ENCODE measurements around the gene RBMS3.

RBMS3 gene

DNA sequence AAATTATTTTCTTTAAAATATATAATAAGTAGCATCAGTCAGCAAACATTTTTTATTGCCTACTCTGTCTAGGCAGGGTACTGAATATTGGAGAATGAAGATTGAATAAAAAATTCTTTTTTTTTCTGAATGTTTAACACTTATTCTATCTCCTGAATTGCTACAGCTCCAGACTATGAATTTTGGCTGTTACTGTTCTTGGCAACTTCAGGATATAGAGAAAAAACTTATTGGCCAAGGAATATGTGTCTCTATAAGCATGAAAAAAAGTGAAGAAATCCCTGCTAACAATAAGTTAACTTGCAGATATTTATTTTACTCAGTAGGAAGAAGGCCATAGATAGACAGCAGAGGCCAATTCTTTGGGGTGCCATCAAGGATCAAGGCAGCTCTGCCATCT is 309.6 kb downstream of the RBMS3 start:
- DNase-seq, result no peak

DNA sequence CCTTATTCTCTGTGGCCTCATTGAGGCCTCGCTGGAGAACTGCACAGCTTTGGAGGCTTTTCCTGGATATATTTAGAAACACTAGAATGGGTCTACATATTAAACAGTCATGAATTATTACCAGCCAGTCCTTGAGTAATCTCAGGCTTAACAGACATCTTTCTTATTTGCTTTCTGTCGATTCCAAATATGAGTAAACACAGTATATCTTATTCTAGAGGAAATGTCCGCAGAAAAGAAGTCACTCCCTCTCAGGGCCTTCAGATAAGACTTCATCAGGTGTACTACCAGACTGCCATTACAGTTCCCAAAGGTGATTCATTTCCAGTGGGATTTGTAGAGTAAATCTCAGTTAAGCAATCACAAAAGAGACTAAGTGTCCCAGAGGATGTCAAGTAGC is 310.7 kb downstream of the RBMS3 start:
- no peak for DNase-seq

DNA sequence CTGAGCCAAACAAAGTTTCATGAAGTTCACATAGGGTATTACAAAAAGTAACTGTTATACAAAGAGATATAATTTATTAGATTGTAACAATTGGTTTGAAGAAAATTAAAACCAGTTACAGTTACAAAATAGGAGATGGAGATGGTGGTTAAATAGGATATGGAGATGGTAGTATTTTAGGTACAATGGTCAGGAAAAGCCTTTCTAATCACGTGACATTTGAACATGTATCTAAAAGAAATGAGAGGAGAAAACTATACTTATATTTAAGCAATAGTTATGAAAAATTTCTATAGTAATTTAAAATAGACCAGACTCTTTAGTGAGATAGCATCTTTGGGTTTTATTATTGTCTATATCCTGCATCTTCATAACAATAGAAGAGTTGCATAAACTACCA is 312.9 kb downstream of the RBMS3 start:
- DNase-seq, result no peak

DNA sequence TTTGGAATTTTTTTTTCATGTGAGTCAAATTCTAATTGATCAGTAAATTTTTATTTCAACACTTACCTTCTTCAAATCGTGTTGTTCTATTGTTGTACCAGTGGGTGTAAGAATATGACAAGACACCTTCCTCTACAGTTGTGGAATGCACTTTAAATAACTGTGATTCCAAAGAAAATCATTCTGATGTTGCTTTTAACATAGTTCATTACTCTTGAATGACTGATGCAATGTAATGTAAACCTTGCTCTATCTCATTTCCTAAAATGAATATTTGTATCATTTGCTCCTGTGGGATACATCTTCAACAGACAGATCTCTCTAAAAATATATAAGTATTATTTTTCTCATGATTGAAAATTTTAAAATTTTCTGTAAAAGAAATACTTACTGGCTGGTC is 313.4 kb downstream of the RBMS3 start:
- no peak for DNase-seq

DNA sequence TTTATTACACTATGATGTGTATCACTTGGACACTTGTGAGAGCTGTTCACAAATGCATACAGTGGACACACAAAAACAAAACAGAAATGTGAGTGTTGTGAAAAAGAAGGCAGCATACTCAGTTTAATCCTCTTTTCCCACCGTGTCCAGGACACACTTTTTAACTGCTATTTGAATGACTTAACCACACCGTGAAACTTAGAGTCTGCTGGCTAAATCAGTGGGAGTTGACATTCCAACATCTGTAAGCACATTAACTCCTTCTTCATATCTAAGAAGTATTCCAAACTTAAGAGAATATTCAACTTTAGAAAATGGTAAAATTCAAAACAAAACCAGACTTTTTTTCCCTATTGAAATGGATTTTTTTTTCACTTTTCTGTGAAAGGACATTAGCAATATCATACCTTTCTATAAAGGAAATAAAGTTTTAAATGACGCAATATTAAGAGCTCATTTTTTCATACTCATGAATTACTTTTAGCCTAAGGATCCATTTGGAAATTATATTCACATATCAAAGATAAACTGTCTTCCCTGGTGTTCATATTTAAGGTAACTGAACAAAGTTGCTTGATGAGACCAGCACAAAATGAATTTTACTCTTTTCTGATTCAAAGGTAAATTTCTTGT is 316.6 kb downstream of the RBMS3 start:
- DNase-seq, result no peak

DNA sequence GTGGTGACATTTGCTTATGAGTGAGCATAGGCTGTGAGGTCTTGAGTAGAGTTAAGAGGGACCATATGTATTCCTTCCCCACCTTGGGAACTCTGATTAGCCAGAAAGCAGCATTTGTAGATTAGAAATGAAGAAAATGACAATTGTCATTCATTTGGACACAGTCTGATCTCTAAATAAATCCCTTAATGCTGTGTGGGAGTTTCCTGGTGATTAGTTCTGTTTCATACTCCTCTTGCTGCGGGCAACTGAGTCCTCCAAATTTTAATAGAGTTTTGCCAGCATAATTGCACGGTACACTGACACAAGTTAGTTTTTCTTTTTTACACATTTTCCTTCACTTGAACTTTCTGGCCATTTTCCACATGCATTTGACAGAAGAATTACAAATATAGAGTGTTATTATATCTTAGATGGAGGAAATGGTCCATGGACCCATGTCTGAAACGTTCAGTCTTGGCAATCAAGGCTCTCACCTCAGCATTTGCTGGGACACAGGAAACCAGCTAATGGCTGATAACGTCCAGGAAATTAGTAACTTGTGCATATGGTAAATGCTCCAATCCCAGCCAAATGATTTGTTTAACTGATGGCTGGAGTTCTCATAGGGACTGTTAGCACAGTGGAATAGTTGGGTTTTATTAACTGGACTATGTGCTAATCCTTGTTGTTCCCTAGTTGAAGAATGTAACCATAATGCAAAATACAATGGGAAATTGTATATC is 321.2 kb downstream of the RBMS3 start:
- DNase-seq, result no peak

DNA sequence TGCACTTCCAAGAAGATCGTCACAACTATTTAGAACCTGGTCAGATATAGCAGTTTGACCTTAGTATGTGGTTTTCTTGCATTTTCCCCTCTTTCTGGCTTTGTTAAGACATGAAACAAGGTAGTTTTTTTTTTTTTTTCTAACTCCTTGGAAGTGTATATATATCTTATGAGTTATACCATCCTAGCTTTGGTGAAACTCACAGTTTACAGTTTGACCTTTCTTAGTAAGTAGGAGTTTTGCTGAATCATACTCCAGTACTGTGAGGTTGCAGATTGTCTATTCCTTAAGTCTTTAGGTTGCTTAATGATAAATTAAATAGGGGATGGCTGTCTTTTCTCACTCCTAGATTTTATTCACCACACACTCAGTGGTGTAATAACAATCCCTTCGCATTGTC is 325.0 kb downstream of the RBMS3 start:
- no peak for DNase-seq

DNA sequence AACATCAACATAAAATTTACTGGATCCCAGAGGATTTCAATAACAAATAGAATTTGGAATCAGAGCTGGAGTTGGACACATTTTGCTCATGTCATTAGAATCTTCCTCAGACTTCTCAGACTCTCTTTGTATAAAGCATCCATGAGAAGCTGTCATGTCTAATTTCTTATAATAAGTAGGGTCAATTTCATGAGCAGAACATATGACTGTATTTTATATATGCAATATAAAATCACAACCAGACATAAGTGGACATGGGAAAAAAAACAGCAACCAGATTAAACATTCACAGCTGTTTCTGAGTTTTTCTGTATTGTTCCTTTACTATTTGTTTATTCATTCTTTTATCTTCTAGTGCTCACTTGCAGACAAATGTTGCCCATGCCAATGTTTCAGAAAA is 325.5 kb downstream of the RBMS3 start:
- DNase-seq, result no peak

DNA sequence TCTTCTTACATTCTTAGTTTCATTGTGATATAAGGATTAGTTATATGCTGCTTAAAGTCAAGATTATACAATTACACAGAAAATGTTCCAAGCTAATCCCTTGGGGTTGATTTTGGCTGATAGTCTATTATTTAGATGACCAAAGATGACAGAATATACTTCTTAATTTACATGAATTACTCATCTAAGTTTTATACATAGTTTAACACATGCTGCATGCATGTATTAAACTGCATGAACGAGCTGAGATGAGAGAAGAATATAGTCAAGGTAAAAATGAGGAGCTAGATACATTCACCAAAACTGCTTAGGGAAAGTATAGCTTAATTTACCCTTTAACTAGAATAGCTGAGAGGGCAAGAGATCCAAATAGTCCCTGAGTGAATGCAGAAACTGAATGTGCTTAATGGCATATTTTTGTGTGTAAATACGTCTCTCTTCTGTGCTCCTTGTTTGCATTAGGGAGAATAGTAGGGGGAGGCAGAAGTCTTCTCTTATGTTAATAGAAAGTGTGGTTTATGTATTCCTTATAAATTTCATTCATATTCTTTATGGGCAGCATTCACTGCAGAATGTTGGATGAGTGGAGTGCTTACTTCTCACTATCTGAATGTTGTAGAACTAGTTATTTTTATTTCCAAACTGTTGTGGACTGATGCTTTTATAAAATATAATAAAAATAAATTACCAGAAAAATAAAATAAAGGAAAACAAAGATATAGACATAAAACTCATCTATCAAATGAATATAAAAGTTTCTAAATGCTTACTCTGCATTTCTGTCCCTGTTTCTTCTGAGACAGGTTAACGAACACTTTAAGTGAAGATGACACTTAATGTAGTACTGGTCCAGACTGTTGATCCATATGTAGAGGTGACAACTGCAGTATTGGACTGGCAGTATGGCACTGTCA is 327.8 kb downstream of the RBMS3 start:
- no peak for DNase-seq

DNA sequence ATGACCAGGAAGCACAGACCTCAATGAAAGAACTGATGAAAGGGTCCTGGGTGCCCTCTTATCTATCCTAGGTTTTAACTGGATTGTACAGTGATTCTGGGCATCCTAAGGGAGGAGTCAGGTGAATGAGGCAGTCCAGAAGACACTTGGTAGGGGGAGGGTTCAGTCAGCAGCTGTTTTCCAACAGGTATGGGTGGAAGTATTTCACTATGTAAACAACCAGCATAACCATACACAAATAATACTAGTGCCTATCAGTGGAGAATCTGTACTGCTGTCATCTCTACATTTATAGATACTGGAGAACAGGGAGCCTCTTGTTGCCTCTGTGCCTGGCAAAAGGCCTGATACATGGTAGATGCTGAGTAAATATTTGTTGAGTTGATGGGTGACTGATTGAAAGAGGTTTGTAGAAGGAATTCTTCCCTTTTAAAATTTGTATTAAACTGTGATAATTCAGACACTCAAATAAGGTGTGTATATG is 328.5 kb downstream of the RBMS3 start:
- no peak for DNase-seq

DNA sequence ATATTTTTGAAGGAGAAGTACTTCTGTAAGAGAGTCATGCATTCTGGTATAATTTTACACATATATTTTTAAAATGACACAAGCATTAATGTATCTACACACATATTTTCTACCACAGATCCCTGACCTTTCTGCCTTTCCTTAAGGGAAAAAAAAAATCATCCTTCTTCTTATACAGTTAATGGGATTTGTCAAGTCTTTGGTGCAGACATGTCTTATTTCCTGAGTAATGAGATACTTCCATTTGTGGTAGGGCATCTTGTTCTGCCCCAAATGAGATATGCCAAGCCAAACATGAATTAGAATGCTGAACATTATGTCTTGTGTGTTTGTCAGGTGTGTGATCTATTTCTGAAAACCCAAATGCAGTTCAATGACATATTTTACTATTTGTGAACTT is 329.9 kb downstream of the RBMS3 start:
- DNase-seq, result no peak

DNA sequence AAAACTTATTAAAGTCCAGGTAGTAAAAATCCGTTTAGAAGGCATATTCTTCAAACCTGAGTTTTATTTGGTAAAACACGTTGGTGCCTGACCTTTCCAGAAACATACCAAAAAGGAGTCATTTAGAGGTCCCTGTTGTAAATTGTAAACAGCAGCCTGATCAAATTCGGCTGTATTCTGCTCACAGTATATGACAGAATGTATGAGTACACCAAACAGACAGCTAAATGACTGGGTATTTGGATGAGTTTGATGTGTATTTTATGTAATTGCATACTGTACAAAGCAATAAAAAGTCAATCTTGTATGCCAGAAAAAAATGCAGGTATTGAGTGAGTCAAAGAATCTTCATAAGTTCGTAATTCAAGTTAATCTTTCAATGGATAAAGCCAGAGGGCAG is 330.4 kb downstream of the RBMS3 start:
- no peak for DNase-seq

DNA sequence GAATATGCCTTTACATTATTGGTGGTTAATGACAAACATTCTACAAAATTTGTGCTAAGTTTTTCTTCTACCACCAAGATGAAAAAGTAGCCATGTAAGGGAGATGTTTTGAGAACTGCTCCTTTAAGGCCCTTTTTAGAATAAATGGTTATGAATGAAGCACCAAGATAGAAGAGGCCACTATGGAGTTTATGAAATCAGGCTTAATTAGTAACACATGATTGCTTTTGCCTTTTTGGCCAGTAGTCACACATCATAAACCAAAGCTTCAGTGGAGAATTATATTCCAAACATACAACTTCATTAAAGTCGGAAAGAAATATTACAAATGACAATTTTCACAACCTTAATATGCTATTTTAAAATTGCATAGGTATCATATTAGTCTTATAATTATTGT is 331.7 kb downstream of the RBMS3 start:
- DNase-seq, result no peak

DNA sequence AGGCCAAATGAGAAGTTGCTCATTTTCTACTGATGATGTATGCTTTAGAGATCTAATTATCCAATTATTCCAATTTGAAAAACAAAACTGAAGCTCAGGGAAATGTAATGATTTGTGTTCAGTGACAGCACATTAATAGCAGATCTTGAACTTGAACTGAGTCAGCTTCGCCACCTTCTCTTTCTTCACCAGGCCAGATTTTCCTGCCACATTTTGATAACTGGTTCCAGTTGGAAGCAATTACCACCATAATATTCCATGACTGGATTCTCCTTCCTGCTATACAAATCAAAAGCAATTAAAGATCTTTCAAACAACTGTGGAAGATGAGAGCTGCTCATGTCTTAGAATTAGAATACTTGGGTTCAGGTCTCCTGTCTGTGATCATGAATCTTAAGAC is 334.1 kb downstream of the RBMS3 start:
- DNase-seq, result no peak

DNA sequence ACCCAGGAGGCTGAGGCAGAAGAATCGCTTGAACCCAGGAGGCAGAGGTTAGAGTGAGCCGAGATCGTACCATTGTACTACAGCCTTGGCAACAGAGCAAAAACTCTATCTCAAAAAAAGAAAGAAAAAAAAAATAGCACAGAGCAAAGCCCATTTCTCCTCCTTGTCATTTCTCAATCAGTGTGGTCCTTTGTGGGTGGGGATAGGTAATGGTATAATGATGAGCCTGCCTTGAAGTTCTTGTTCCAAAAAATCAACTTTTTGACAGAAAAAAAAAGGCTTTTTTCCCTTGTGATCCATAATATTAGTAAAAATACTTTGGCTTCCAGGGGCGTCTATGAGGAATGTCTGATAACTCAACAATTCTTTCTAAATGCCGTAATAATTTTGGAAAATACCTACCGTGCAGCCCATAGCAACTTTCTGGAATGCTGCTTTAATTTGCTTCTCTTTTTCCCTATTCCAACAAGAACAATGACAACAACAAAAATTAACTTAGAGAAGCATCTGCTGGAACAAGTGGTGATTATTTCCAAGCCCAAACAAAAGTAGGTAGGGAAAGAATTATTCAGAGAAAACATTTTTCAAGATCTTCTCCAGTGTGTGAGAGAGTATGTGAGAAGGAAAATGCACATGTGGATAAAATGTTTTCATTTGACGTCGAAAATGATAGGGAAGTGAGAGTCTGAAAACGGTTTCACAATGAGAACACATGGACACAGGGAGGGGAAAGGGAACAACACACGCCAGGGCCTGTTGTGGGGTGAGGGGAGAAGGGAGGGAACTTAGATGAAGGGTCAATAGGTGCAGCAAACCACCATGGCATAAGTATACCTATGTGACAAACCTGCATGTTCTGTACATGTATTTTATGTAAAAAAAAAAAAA is 337.8 kb downstream of the RBMS3 start:
- no peak for DNase-seq

DNA sequence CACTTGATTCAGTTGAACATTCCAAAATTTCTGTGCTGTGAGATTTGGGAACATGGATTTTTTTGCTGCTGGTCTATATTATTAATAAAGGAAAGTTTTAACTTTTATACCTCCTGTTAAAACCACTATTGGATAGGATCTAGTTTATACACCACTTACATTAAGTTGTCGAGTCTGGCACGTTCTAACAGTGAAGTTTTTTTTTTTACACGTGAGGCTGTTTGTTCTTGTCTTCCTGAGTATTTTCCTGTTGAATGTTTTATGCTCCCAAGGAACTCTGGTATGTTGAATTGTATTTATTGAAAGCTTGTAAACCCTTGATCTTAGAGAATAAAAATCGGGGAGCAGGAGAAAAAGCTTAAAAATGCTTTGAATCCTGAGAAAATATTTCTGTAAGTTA is 338.8 kb downstream of the RBMS3 start:
- no peak for DNase-seq

DNA sequence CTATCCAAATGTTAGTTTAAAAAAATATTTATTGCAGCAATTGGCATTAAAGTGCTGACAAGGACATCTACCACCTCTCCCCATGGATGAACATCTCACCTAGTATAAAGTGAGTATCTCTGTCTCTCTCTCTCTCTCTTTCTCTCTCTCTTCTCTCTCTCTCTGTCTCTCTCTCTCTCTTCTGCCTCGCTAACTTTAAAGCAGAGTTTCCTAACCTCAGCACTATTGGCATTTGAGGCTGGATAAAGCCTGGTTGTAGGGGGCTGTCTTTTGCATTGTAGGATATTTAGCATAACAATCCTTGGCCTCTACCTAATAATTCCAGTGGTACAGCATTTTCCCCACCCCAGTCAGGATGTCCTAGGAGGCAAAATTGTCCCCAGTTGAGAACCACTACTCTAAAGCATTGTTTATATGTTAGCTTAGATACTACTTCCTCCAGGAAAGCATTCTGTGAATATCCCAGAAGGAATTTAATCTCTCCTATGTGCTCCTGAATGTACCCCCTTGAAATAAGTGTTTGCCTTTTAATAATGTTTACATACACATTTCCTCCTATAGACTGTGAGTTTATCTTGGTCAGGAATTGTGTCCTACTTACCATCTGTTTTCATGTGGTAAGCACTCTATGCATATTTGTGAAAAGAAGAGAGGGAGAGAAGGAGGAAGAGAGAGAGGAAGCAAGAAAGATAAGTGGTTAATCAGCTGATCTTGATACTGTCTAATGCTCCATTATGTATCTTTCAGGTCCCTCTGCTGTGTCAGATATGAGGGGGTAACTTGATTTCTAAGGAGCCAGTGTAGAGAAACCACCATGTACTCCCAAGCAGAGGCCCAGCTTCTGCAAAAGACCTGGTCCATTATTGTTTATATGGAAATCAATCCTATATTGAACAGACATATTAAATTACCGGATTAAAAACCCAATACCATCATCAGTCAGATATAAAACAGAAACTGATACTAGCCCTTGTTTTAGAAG is 346.6 kb downstream of the RBMS3 start:
- no peak for DNase-seq

DNA sequence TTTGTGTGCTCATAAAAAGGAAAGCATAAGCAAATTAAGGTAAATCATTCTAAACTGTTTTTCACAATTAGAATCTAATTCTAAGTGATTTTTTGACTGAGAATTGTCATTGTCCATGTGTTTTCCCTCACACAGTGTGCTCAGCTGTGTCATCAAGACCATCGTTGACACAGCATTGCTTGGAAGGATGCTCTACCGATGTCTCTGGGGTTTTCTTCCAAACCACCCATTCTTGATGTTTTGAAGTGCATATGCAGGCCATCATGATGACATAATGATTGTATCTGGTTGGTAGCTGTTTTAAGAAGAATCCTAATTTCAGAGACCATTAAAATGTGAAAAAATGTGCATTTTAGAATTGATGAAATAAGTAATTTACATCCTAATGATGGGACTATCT is 347.9 kb downstream of the RBMS3 start:
- no peak for DNase-seq

DNA sequence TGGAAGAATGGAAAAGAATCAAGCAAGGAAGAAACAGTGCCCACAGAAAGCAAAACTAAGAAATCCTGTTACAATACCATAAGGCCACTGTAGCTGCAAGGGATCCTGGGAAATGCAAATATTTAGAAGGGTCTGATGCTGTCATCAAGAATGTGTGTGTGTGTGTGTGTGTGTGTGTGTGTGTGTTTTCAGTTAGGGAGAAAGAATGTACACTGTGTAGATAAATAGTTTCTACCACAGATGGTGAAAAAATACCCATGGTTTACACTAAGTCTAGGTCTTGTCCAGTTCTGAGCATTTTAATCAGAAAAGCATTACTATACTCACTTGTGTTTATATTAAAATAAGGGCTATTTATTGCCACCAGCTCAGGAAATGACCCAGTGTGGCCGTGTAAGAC is 355.0 kb downstream of the RBMS3 start:
- DNase-seq, result no peak

DNA sequence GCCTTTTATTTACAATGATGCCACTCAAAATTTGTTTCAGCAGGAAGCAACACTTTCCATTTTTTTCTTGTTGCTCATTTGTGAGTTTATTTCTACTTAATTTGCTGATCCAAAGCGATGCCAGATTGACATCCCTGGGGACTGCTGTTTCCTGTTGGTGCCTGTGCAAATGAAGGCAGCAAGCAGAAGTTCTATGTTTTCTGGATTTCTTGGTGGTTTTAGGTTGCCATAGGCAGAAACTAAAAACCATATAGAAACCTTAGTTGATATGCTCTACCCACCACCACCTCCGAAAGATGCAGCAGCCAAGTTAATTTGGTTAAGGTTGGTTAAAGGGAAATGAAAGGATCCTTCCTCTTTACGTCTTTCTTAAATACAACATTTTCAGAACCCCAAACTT is 356.2 kb downstream of the RBMS3 start:
- no peak for DNase-seq

DNA sequence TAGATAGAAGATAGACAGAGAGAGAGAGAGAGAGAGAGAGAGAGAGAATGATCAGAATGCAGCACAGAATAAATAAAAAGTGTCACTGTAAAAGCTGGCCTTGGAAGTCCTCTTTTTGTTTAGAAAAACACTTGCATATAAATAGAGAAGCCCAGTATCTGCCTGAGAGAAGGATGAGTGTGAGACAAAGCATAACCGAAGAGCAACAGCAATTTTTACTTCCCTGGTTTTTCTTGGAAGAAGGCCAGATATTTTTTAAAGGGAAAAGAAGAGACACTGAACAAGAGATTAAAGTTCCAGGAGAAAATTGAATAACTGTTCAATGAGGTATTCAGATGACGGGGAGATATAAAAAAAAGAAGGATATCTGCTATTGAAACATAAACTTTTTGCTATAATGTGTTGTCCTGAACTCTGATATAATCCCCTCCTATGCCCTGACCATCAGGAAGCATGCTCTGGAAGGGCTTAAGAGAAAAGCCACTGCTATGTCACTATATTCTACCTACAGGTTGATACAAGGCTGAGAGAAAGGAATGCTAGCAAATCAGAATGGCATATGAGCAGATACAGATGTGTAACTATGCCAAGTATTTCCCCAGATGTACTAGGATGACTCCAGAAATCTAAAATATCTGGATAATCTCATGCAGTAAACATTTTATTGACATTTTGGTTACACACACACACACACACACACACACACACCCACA is 358.9 kb downstream of the RBMS3 start:
- no peak for DNase-seq
